ENCODE measurements around the gene KIAA2012. TPM values are rescaled to one million over a fixed set of nuclear protein-coding genes. Genes with fewer than 3 reads are reported as not detected.
"Not testable (repeated sequence)": the region's sequence is repeated elsewhere in the genome, so short reads cannot be mapped to it uniquely, and the experiment has no call there.

The KIAA2012 gene
- total RNA-seq, 1 donor from 2014 or later: not detected

DNA sequence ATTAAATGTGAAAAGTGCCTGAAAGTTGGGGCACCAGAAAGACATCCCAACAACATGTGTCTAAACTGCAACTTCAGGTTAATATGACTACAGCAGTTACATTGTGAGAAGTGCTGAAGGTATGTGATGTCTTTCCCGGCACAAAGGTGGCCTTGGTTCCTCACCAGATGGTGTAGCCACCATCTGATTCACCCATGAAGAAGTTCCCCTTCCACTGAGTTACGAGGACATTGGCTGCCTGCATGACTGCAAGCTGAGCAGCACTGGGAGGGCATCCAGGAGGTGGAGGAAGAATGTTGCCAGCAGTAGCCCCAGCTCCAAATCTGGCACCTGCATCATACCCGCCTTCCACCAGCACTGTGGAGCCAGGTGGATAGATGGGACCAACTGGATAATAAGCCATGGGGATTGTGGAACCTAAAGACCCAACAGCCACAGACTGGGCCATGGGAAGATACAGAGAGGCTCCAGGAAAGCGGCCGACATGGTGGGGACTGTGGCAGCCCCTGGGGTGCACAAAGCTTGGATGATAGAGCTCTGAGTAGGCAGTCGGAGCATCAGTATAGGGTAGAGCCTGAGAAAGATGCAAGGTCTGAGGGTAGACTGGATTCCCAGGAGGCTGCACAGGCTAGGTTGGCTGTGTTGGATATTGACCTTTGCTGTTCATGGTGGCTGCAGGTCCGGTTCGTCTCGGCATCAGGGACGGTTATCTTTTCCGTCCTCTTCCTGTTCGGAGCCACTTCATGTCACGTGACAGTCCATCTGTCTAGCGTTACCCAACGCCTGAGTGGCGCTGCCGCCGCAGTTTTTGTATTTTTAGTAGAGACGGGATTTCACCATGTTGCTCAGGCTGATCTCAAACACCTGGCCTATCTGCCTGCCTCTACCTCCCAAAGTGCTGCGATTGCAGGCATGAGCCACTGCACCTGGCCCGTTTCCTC lies 128.4 kb downstream of the KIAA2012 start:
- no peak overlapping the region for H3K27ac Mint-ChIP-seq
- no peak overlapping the region for H3K4me3 Mint-ChIP-seq
- H3K4me1 Mint-ChIP-seq: no peaks in the 10 kb centered on the region
- intact Hi-C loops (cut with micrococcal nuclease): no loop called here
- H3K9me3 Mint-ChIP-seq: no peaks in the 10 kb centered on the region
- H3K27me3 Mint-ChIP-seq: peaks cover 7% of the 10 kb centered on the region
- no peak for DNase-seq
- H3K36me3 Mint-ChIP-seq (ENCODE audit: low read depth): peaks cover 5% of the 10 kb centered on the region

- H3K27me3 Mint-ChIP-seq: peaks cover 4% of the 10 kb centered on the region
- H3K4me1 Mint-ChIP-seq: no peaks in the 10 kb centered on the region
- H3K4me3 Mint-ChIP-seq: no peak overlapping the region
- no peak for DNase-seq
- H3K36me3 Mint-ChIP-seq (ENCODE audit: low read depth): peaks cover 13% of the 10 kb centered on the region
- no peak overlapping the region for H3K27ac Mint-ChIP-seq
- intact Hi-C loops (cut with micrococcal nuclease): no loop called here
- H3K9me3 Mint-ChIP-seq: no peaks in the 10 kb centered on the region
These were observed 130.3 kb downstream of the KIAA2012 start for GRCh38 chr2:202203348-202203747.

DNA sequence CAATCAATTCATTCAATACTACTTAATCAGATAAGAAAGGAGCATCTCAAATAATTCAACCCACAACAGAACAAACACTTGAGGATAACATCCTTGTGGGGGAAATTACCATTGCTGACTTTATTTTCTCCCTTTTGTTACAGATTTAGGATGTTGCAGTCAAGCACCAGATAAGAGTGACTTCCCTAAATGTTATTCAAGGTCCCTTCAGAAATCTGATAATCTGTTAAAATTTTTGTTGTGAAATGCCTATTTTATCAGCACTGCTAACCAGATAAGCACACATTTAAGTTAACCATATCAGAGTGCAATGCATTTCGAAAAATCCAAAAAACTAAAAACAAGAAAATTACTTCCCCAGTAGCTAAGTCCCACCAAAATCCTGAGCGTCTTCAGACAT lies 131.8 kb downstream of the KIAA2012 start:
- Mint-ChIP-seq H3K9me3 (no peaks in the 10 kb centered on the region), H3K36me3 (ENCODE audit: low read depth) (peaks cover 13% of the 10 kb centered on the region), H3K27ac (no peak overlapping the region), H3K4me1 (no peaks in the 10 kb centered on the region), H3K4me3 (no peak overlapping the region), H3K27me3 (no peaks in the 10 kb centered on the region)
- intact Hi-C loops (cut with micrococcal nuclease): no loop called here
- DNase-seq: no peak

DNA sequence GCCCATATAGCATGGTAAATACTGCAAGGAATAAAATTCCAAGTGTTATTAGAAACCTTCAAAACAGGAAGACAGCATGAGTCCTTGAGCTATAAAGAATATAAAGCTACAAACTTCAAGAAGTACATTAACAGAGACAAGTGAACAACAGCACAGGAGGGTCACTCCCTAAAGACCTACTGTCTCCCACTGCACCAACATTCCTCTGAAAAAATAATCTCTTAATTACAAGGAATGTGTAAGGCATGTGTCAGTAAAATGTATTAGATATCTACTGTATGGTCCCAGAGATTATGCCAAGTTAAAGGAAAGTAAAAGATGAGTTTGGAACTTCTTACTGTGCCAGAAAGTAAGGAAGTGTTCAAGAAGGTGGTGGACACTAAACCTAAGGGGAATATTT lies 135.5 kb downstream of the KIAA2012 start:
- Mint-ChIP-seq H3K4me1 (no peaks in the 10 kb centered on the region), H3K4me3 (no peak overlapping the region)

GRCh38 chr2:202215179-202215578 lies 142.1 kb downstream of the KIAA2012 start:
- DNase-seq: no peak
- Mint-ChIP-seq H3K9me3 (no peaks in the 10 kb centered on the region), H3K27me3 (no peaks in the 10 kb centered on the region), H3K4me1 (no peaks in the 10 kb centered on the region), H3K36me3 (ENCODE audit: low read depth) (peaks cover 30% of the 10 kb centered on the region), H3K27ac (no peak overlapping the region), H3K4me3 (no peak overlapping the region)
- intact Hi-C loops (cut with micrococcal nuclease): no loop called here

More for the DNA sequence above, 135.5 kb downstream of the KIAA2012 start:
- no peaks in the 10 kb centered on the region for H3K27me3 Mint-ChIP-seq
- no peaks in the 10 kb centered on the region for H3K9me3 Mint-ChIP-seq
- intact Hi-C loops (cut with micrococcal nuclease): no loop called here
- H3K27ac Mint-ChIP-seq: no peak overlapping the region
- H3K36me3 Mint-ChIP-seq (ENCODE audit: low read depth): peaks cover 22% of the 10 kb centered on the region
- DNase-seq: no peak

DNA sequence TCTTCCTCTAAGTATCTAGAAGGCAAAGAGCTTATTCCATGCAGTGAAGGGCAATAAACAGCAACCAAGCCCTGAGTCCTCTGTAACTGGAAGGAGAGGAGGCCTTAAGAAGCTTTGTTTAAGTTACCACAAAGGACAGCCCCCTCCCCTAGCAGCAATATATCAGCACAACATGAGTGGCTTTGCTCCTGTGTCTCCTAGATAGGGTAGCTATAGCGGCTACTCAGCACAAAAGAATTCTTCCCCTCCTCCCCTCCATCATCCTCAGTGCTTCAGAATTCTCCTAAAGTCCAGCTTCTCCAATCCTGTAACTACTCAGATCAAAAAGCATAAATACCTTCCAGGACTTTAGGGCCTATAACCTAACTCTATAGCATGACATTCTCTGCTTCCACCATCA lies 148.8 kb downstream of the KIAA2012 start:
- intact Hi-C loops (cut with micrococcal nuclease): no loop called here
- Mint-ChIP-seq H3K27ac (peak overlapping the region; percentile 38), H3K4me3 (no peak overlapping the region), H3K36me3 (ENCODE audit: low read depth) (peaks cover 39% of the 10 kb centered on the region), H3K4me1 (peaks cover 6% of the 10 kb centered on the region), H3K9me3 (no peaks in the 10 kb centered on the region), H3K27me3 (no peaks in the 10 kb centered on the region)
- DNase-seq: no peak

GRCh38 chr2:202237787-202238233 lies 164.8 kb downstream of the KIAA2012 start:
- Mint-ChIP-seq H3K4me1 (peaks cover 22% of the 10 kb centered on the region), H3K4me3 (peak overlapping the region; percentile 94), H3K27ac (peak overlapping the region; percentile 92), H3K9me3 (no peaks in the 10 kb centered on the region), H3K36me3 (ENCODE audit: low read depth) (no peaks in the 10 kb centered on the region), H3K27me3 (no peaks in the 10 kb centered on the region)
- intact Hi-C loops (cut with micrococcal nuclease): loop anchor here (1.0 to 5.0 kb wide), 3 partner anchors 27 to 787 kb away; partner anchors contain the start of genes NOP58, STRADB and TRAK2
- DNase-seq: peak; percentile 80

DNA sequence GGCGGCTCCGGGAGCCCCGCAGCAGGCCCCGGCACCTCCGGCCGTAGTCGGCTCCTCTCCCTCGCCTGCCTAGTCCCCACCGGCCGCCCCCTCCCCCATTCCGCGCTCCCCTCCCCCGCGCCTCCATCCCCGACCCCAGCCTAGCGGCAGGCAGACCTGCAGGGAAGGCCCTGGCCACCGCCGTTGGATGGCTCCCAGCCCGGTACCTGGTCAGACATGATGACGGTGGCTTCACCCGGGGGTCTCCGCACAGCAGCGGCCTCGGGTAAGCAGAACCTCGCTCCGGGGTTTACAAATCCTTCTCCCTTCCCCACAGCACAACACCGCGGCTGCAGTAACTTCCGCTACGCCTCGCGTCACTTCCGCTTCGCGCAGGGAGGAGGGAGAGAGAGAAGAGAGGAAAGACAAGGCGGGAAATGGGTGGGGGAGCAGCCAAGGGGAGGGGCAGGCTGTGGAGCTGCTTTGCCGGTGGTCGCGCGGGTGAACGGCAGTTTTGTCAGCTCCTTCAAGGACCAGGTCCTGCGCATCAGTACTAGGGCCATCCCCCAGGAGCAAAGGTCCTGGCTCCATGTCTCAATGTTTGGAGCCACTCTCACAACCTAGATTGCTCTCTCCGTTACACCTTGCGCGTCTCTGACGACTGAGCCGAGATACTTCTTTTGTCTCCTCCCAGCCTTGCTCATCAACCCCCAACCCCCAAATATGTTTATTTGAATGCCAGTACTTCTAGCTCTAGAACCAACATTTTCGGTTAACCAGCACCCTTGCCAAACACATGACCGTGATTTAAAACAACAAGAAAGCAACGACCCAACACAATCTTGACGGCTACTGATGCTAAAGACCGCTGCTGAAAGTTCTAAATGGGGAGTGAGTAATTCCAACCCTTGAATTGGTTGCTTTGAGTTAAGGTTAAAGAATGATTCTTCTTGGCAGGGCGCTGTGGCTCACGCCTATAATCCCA lies 165.5 kb downstream of the KIAA2012 start, which contains the start of gene SUMO1:
Gene SUMO1, minus strand, starts transcription at position 364 of the 964 bp plus-strand sequence. Its CDS starts 146 bp downstream, at position 218.
- DNase-seq: peak; percentile 98
- intact Hi-C loops (cut with micrococcal nuclease): loop anchor here (1.0 to 5.0 kb wide), 3 partner anchors 27 to 787 kb away; partner anchors contain the start of genes NOP58, STRADB and TRAK2
- H3K36me3 Mint-ChIP-seq (ENCODE audit: low read depth): no peaks in the 10 kb centered on the region
- H3K9me3 Mint-ChIP-seq: no peaks in the 10 kb centered on the region
- H3K27ac Mint-ChIP-seq: peak within 1 kb of the TSS; percentile 92
- H3K4me3 Mint-ChIP-seq: peak within 1 kb of the TSS; percentile 94
- H3K27me3 Mint-ChIP-seq: no peaks in the 10 kb centered on the region
- H3K4me1 Mint-ChIP-seq: peaks cover 16% of the 10 kb centered on the region

DNA sequence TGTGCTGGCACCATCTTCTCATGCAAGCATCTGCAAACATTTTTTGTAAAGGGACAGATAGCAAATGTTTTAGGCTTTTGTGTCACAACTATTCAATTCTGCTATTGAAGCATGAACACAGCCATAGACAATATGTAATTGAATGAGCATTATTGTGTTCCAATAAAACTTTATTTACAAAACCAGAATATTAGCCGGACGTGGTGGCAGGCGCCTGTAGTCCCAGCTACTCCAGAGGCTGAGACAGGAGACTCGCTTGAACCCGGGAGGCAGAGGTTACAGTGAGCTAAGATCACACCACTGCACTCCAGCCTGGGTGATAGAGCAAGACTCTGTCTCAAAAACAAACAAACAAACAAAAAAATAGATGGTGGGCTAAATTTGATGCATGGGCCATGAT lies 174.7 kb downstream of the KIAA2012 start:
- H3K36me3 Mint-ChIP-seq (ENCODE audit: low read depth); H3K9me3 Mint-ChIP-seq; intact Hi-C loops (cut with micrococcal nuclease); H3K27me3 Mint-ChIP-seq; H3K4me1 Mint-ChIP-seq; H3K4me3 Mint-ChIP-seq; H3K27ac Mint-ChIP-seq; DNase-seq: not testable (repeated sequence)

DNA sequence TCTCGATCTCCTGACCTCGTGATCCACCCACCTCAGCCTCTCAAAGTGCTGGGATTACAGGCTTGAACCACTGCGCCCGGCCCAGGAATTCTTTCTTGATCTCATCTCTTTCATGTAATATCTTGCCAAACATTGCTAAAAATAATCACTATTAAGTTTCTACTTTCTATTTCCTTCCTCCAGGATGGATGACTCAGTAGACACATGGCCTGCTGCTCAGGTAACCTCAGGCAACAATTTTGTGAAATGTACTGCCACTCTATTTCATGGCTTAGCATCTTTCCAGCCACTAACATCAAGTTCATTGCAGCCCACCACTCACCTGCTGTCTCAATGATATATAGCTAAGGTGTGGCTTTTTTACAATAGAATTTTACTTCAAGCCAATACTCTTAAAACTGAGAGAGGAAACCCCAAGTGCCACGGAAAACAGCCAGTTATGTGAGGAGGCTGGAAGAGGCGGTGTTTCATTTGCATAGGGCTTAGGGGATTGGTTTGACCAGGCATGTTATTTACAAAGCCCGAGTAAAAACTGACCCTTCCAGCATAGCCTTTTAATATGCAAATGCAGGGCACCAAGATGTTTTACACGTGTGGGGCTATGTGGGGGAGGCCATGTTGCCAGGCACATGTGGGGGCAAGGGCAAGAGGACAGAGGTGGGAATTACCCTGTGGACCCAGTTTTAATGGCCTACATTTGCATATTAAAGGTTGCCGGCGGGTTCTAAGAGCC lies 176.6 kb downstream of the KIAA2012 start:
- Mint-ChIP-seq H3K27me3 (peaks cover 2% of the 10 kb centered on the region), H3K4me1 (peaks cover 7% of the 10 kb centered on the region)
- intact Hi-C loops (cut with micrococcal nuclease): no loop called here

DNA sequence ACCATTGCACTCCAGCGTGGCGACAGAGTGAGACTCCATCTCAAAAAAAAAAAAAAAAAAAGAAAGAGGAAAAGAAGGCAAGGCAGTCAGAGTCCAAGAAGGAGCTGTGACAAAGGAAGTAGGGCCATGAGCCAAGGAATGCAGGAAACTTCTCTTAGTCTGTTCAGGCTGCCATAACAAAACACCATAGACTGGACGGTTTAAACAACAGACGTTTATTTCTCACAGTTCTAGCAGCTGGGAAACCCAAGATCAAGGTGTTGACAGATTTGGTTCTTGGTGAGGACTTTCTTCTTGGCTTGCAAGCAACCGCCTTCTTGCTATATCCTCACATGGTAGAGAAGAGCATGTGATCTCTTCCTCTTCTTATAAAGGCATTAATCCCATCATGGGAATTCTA lies 178.4 kb downstream of the KIAA2012 start:
- Mint-ChIP-seq H3K27ac (no peak overlapping the region), H3K4me1 (peaks cover 7% of the 10 kb centered on the region), H3K27me3 (peaks cover 4% of the 10 kb centered on the region), H3K36me3 (ENCODE audit: low read depth) (no peaks in the 10 kb centered on the region), H3K9me3 (no peaks in the 10 kb centered on the region), H3K4me3 (no peak overlapping the region)
- DNase-seq: no peak
- intact Hi-C loops (cut with micrococcal nuclease): no loop called here

More for the DNA sequence above, 176.6 kb downstream of the KIAA2012 start:
- Mint-ChIP-seq H3K36me3 (ENCODE audit: low read depth) (no peaks in the 10 kb centered on the region), H3K27ac (no peak overlapping the region), H3K4me3 (no peak overlapping the region), H3K9me3 (no peaks in the 10 kb centered on the region)
- no peak for DNase-seq

All from activated CD4-positive, alpha-beta T cell treated with anti-CD3 and anti-CD28 coated beads, Interleukin-2, amount 10 ng/mL, durations not matched to agents 24 days and 14 days (primary cell).